NCI-H2171 treated with DMSO at 0.1 percent for 48 hours (cell line): ENCODE measurements around the gene MYMX.

ENCODE experiments used
- DNase-seq: peaks from one replicate; lab custom pipeline; 2025; lab: John Stamatoyannopoulos, UW

MYMX gene

DNA sequence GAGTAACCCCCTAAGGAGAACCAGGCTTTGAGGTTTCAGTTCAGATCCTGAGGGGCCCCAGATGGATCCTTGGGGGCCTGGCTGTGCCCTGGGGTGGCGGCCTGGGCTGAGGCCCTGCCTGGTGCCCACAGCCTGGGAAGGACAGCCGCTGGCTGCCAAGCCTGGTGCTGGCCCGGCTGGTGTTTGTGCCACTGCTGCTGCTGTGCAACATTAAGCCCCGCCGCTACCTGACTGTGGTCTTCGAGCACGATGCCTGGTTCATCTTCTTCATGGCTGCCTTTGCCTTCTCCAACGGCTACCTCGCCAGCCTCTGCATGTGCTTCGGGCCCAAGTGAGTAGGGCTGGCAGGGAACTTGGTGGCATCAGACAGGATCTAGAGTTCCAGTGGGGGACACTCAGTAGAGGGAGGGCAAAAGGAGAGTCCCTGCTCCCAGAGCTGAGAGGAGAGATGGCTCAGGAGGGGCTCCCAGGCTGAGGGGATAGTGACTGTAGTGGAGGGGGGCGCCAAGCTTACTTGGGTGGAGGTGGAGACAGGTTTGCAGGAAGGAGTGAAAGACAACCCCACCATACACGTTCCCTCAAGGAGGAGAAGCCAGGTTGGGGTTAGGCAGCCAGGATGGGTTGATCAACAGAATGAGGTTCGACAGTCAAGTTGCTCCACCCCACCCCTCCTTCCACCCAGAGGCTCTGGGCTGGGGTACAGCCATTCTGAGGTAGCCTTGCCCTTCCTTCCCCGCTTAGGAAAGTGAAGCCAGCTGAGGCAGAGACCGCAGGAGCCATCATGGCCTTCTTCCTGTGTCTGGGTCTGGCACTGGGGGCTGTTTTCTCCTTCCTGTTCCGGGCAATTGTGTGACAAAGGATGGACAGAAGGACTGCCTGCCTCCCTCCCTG lies 16.2 kb downstream of the MYMX start:
- no peak for DNase-seq

GRCh38 chr6:44233567-44234100 lies 16.9 kb downstream of the MYMX start:
- DNase-seq, result no peak

DNA sequence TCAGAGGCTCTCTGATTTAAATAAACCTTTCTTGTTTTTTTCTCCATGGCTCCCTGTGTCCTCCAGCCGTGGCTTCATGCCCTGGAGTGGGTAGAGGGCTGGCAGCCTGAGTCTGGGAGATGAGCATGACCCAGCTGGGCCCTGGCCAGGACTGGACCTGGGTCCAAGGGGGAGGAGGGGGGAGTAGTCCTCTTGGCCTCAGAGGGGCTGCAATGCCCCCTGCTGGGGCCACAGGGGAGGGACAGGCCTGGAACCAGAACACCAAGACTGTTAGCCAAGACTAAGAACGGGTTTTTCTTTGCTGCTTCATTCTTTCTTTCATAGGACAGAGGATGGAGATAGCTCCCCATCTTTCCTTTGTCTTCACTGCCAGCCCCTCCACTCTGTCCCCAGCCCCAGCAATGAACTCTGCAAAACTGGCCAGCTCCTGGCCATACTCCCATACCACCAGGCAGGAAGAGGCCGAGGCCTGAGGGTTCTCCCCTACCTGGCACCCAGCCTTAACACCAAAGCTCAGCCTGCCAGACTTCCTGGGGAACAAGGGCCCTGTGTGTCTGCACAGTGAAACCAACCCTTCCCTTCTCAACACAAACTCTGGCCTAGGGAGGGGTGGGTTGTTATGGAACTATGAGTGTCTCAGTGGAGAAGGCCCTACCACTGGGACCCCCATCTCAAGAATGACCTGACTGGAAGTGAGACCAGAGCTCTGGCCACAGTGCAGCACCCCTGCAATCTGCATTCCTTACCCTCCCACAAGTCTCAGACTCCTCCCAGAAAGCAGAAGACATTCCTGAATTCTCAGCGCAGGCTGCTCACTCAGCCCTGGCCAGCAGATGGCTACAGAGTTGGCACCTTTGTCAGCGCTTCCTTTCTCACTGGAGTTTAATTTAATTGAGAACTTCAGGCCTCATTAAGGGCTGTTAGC lies 17.6 kb downstream of the MYMX start:
- peak; percentile 30 for DNase-seq

- no peak for DNase-seq
Observed at GRCh38 chr6:44235269-44235668, 18.5 kb downstream of the MYMX start.

- no peak for DNase-seq
Observed at GRCh38 chr6:44235891-44236516, 19.3 kb downstream of the MYMX start.

DNA sequence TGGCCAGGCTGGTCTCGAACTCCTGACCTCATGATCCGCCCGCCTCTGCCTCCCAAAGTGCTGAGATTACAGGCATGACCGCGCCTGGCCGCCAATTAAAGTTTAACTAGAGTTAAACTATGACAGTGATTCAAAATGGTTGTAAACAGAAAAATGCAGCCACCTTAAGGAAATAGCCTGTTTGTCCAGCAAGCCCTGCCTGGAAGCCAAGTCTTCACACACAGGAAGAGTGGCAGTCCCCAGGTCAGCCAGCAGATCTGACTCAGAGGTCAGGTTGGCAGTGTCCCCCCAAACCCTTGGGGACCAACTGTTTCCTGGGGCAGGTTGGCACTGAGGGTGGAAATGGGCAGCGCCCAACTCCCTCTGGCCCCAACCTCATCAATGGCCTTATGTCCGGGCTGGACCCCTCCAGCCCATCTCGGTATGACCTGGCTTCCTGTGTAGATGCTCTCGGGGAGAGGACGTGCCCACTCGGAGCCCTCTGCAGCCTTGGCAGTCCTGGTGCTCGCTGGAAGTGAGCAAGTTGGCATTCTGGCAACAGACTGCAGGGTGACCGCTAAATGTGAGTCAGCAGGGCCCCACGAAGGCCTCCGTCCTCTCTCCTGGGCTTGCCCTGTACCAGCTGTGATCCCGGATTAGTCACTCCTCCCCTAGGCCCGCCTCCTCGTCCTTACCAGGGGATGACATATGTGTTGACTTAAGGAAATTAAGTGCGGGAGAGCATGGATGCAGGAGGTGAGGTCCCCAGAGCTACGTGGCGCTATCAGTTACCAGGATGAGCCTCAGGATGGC lies 20.5 kb downstream of the MYMX start:
- peak; percentile 91 for DNase-seq

DNA sequence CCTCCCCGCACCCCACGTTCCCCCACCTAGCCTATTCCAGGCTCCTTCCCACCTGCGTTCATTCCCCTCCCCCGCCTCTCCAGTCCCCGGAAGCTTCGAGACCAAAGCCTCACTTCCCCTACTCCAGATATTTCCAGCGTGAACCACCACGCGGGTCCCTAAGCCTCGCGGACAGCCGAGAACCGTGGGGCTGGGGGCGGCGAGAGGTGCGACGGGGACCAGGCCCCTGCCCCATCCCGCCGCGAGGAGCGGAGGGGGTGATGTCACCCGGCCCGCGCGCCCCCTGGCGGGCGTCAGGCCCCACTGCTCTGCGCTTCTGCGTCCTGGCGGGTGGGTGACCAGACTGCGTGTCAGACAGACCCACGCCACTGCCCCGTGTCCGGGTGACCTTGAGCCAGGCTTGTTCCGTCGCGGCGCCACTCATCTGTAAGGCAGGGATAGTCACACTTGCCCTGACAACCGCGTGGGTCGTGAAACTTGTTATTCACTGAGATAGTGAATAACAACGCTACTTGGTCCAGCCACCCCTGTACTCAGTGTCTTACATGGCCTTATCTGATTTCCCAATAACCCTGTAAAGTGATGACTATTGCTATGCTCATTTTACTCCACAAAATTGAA lies 21.2 kb downstream of the MYMX start:
- peak; percentile 71 for DNase-seq

DNA sequence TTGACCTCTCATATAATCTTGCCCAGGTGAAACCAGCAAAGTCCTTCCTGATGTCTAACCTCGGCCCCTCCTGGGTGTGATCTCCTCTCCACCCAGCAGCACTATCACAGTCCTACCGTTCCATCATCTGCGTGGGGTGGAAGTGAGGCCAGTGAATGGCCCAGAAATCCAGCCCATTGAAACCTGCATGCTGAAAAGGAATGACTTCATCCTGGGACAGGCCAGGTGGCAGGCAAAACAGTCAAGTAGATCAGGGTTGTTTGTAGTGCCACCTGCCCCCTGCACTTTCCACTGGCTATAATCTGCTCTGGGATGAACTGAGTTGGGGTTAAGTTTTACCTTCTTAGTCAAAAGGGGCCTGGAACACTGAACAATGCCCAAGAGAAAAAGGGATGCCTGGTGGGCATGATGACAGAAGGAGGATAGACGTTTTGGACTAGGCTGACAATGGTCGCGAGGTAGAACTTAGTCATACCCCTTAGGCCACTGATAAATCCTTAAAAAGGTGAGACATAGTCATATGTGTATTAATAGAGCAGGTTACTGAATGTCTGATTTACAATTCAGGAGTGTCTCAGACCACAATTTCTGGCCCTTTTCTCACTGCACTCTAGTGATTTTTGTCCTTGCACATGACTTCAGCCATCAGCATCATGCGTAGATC lies 22.1 kb downstream of the MYMX start:
- DNase-seq, result peak; percentile 37

- DNase-seq, result no peak
Observed at GRCh38 chr6:44243345-44243744, 26.6 kb downstream of the MYMX start.

GRCh38 chr6:44245391-44245911 lies 28.7 kb downstream of the MYMX start:
- no peak for DNase-seq

DNA sequence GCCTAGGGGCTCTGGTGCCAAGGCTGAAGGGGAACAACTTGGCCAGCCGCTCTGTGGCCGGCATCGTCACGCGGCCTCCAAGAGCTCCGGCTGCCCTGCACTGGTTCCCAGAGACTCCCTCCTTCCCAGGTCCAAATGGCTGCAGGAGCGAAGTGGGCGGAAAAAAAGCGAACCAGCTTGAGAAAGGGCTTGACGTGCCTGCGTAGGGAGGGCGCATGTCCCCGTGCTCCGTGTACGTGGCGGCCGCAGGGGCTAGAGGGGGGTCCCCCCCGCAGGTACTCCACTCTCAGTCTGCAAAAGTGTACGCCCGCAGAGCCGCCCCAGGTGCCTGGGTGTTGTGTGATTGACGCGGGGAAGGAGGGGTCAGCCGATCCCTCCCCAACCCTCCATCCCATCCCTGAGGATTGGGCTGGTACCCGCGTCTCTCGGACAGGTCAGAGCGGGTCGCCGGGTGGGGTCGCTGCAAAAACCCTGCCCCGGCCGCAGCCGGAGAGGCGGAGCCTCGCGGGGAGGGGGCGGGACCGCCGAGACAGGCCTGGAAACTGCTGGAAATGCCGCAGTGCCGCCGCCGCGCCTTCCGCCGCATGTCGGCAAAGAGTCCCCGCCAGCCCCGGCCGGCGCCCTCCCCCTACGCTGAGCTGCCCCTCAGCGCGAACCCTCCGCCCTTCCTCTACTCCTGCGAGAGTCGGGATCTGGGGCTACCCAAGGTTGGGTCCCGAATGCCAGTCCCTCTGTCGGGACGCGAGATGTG lies 29.4 kb downstream of the MYMX start:
- peak; percentile 82 for DNase-seq

GRCh38 chr6:44246663-44247337 lies 30.1 kb downstream of the MYMX start, which contains the start of gene HSP90AB1:
Gene HSP90AB1 (plus strand): TSS chr6:44247101. CDS start chr6:44248630, 1,529 bp downstream.
- DNase-seq, result peak; percentile 97

DNA sequence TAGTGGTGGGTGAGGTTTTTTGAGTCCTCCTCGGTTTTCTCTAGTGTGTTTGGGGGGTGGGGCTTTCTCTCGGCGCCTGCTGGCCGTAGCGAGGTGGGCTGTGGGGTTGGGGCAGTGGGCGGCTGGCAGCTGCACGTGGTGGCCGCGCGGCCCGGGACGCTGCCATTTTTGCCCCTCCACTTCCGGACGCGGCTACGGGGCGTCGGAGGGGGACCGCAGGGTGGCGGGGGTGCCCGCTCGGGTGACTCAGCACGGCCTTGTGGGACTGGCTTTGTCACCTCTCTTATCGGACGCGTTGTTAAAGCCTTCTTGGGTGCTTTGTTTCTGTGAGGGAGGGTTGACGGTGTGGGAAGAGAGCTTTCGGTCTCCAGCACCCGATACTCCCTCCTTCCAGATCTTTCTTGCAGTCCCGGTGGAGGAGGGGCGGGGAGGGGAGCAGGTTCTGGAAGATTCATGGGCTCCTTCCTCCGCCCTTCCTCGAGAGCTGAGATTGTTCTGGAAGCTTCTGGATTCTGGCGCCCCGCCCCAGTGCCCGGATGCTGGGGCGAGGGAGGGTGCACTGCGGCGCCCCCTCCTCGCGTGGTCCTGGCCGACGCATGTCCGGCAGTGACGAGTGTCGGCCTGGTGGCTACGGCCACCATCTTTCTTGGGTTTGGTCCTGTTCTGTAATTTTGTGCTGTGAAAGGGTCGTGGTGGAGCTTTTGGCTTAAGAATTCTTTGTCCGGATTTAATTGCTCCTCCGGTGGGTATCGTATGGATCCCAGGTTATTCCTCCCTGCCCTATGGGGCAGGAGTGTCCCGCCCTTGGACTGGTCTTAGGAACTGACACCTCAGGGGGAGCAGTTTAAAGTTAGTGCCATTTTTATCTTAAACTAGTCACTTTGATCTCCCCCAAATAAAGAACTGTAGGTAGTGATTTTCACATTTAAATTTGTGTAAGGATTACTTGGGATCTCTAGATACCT lies 30.9 kb downstream of the MYMX start:
- DNase-seq, result peak; percentile 56

- DNase-seq, result no peak
Observed at GRCh38 chr6:44248579-44248978, 31.9 kb downstream of the MYMX start.

GRCh38 chr6:44249082-44249748 lies 32.5 kb downstream of the MYMX start:
- no peak for DNase-seq

GRCh38 chr6:44250067-44250717 lies 33.5 kb downstream of the MYMX start:
- no peak for DNase-seq
